Stomach (tissue), 9 donors: ENCODE measurements around the gene COL5A1. TPM values are rescaled to one million over a fixed set of nuclear protein-coding genes. Genes with fewer than 3 reads are reported as not detected.
A peak's percentile ranks its signal among the peaks of the same experiment; 100 is the strongest.

Source experiments
- DNase-seq, 2 donors: peaks; one replicate each; pipeline versions ENCODE4 v3.0.0 to v3.0.0-alpha.2; 2013 to 2019
- H3K27ac ChIP-seq, 5 donors: fragments of 200-600 bp in 4 of 5; sonication (generic) in 4 of 5; one replicate each; pipeline ENCODE4 v1.5.1; 2013 to 2019; ENCODE audit warnings: mild to moderate bottlenecking in 1 of 5, moderate library complexity in 1 of 5
- H3K27me3 ChIP-seq, 3 donors: fragments of 200-600 bp; sonication (generic); one replicate each; pipeline ENCODE4 v1.5.1; 2017 to 2019; ENCODE audit warnings: mixed run types in 1 of 3
- H3K36me3 ChIP-seq, 4 donors: fragments of 200-600 bp; sonication (generic); 1 replicate in 3 of 4; 2 replicates in 1 of 4; pipeline ENCODE4 v1.5.1; 2016 to 2019
- H3K4me1 ChIP-seq, 4 donors: fragments of 200-600 bp; sonication (generic); one replicate each; pipeline ENCODE4 v1.5.1; 2016 to 2019
- H3K4me3 ChIP-seq, 4 donors: fragments of 200-600 bp; sonication (generic) in 3 of 4; one replicate each; pipeline ENCODE4 v1.5.1; 2016 to 2019; ENCODE audit warnings: mild to moderate bottlenecking in 1 of 4
- H3K9me3 ChIP-seq, 4 donors: fragments of 200-600 bp; sonication (generic); one replicate each; pipeline ENCODE4 v1.5.1; 2016 to 2019
- CTCF ChIP-seq, 7 experiments: fragments of 450-650 bp in 4 of 7; fragments of 200-600 bp in 3 of 7; sonication (generic) in 3 of 7; IDR thresholded peaks; one replicate each; pipeline ENCODE4 v1.5.1; 2016 to 2019; ENCODE audit warnings: antibody characterized with exemption in 7 of 7, control low read depth in 2 of 7, mild to moderate bottlenecking in 1 of 7
- EP300 ChIP-seq: sonication (generic); formaldehyde crosslinking; IDR thresholded peaks from one replicate; pipeline ENCODE4 v1.6.1; 2017; ENCODE audit warnings: antibody characterized with exemption
- POLR2A ChIP-seq, 4 donors: fragments of 450-650 bp; IDR thresholded peaks; one replicate each; pipeline ENCODE4 v1.6.1; 2016; ENCODE audit warnings: antibody characterized with exemption in 4 of 4, control low read depth in 2 of 4, mild to moderate bottlenecking in 1 of 4, moderate library complexity in 1 of 4
- POLR2AphosphoS5 ChIP-seq, 3 donors: sonication (generic); formaldehyde crosslinking; IDR thresholded peaks; one replicate each; pipeline ENCODE4 v1.6.1; 2016; ENCODE audit warnings: antibody characterized with exemption in 3 of 3
- WGBS, 5 donors: extraction: QIAGEN DNeasy Blood & Tissue Kit in 3 of 5; methylation state at CpG; one replicate each; pipeline versions ENCODE4 v1.1.5 to v1.1.7; 2013 to 2018; 5-methylcytosine and 5-hydroxymethylcytosine counted together
- intact Hi-C: fragments of 100-400 bp; cut with DNase I; formaldehyde crosslinking; loops from one replicate; pipeline ENCODE4 v1.15.1; 2023; ENCODE audit warnings: low total_unique reads
- polyA plus RNA-seq, 3 donors: library from polyadenylated mRNA; stranded (reverse); fragments of 200-250 nt; gene quantifications; one replicate each; pipeline ENCODE4 v1.2.3, GENCODE V29; 2013
- total RNA-seq, 5 donors: library from RNA; depleted of rRNA; stranded (reverse); fragments of >200 nt; gene quantifications; one replicate each; pipeline versions ENCODE4 v1.1.0 to v1.2.3, GENCODE V29; 2014 to 2016
- donor health status: healthy with polysubstance abuse.
- donor health status: Bipolar disorder and iron deficiency.
- donor health status: healthy.

The COL5A1 gene
- total and polyA plus RNA-seq, 8 donors, result 7.3 to 205 (median 26.4) TPM

GRCh38 chr9:134659688-134660131 lies 18.1 kb downstream of the COL5A1 start:
- peak overlapping the region in 4 of 5 donors; percentile 46 to 83 (median 77) for H3K27ac ChIP-seq
- intact Hi-C loops, result no loop called here
- H3K4me1 ChIP-seq, result peaks cover 7 to 79% (median 52%) of the 10 kb centered on the region in 4 donors

DNA sequence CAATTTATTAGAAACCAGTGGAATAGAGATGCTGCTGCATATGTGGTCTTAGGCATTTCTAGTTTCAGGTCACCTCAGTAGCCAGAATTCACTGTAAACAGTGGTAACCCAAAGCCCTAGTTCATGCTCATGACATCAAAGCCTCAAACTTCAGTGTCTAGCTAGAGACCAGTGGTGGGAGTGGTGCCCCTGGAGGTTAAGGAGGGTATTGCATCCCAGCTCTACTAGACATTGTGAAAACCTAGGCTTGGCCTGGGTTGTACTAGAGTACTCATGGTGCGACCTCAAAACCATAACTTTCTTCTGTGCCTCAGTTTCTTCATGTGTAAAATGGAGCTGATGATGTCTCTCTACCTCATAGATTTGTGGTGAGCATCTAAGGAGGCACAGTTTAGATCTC lies 18.8 kb downstream of the COL5A1 start:
- H3K9me3 ChIP-seq, result peaks cover 0 to 12% (median 6%) of the 10 kb centered on the region in 4 donors
- H3K36me3 ChIP-seq, result no peaks in the 10 kb centered on the region
- no peak overlapping the region for H3K4me3 ChIP-seq
- TF ChIP-seq CTCF (IDR thresholded peaks at IDR 0.05), result peak in 2 of 7 experiments; percentile 19 to 36
- TF ChIP-seq POLR2AphosphoS5 (IDR thresholded peaks at IDR 0.05), result no peak
- DNase-seq, result no peak
- peak overlapping the region in 4 of 5 donors; percentile 46 to 83 (median 77) for H3K27ac ChIP-seq
- peaks cover 0 to 6% (median 3%) of the 10 kb centered on the region in 3 donors for H3K27me3 ChIP-seq
- H3K4me1 ChIP-seq, result peaks cover 7 to 74% (median 47%) of the 10 kb centered on the region in 4 donors
- intact Hi-C loops, result no loop called here
- WGBS, 5 donors, result 92 to 100% (median 94%) methylated on average over 1 of the region's 1 CpG

More at GRCh38 chr9:134659688-134660131, 18.1 kb downstream of the COL5A1 start:
- no peak overlapping the region for H3K4me3 ChIP-seq
- peak in 1 of 2 donors; percentile 55 for DNase-seq
- H3K36me3 ChIP-seq, result no peaks in the 10 kb centered on the region
- 60 to 80% (median 75%) methylated on average over 9 to 14 of the region's 14 CpGs for WGBS, 5 donors
- peak in 1 of 3 donors; percentile 50 for TF ChIP-seq POLR2AphosphoS5 (IDR thresholded peaks at IDR 0.05)
- peak; percentile 31 for TF ChIP-seq EP300
- TF ChIP-seq POLR2A (IDR thresholded peaks at IDR 0.05), result no peak
- no peak for TF ChIP-seq CTCF (IDR thresholded peaks at IDR 0.05)
- peaks cover 0 to 12% (median 6%) of the 10 kb centered on the region in 4 donors for H3K9me3 ChIP-seq
- peaks cover 0 to 6% (median 3%) of the 10 kb centered on the region in 3 donors for H3K27me3 ChIP-seq

DNA sequence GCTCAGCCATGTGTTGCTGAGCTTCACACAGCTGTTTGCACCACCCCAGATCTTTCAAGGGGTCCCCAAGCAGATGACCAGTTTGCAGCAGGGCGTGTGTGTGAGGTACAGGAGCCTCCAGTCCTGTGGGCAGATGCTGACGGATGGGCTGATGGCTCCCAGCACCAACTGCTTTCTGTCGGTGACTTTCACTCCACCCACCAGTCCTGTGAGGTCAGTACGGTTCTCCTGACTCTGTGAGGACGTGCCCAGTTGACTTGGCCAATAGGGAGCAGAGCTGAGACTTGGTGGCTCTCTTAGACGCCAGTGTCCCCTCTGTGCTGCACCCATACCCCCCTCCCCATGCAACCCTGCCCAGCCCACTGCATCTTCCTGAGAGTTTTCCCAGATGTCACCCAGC lies 19.7 kb downstream of the COL5A1 start:
- Histone ChIP-seq H3K36me3 (no peaks in the 10 kb centered on the region), H3K4me3 (no peak overlapping the region), H3K27me3 (peaks cover 0 to 6% (median 3%) of the 10 kb centered on the region in 3 donors), H3K9me3 (peaks cover 0 to 12% (median 6%) of the 10 kb centered on the region in 4 donors), H3K27ac (peak overlapping the region in 4 of 5 donors; percentile 46 to 83 (median 77)), H3K4me1 (peaks cover 7 to 65% (median 43%) of the 10 kb centered on the region in 4 donors)
- no peak for DNase-seq
- TF ChIP-seq EP300 (no peak), POLR2AphosphoS5 (IDR thresholded peaks at IDR 0.05) (no peak), POLR2A (IDR thresholded peaks at IDR 0.05) (no peak)
- intact Hi-C loops, result no loop called here
- WGBS, 5 donors, result 63 to 80% (median 70%) methylated on average over 6 of the region's 6 CpGs

GRCh38 chr9:134661791-134662142 lies 20.2 kb downstream of the COL5A1 start:
- DNase-seq, result peak in 1 of 2 donors; percentile 54
- H3K4me1 ChIP-seq, result peaks cover 7 to 66% (median 43%) of the 10 kb centered on the region in 4 donors
- no peaks in the 10 kb centered on the region for H3K36me3 ChIP-seq
- H3K9me3 ChIP-seq, result peaks cover 0 to 12% (median 6%) of the 10 kb centered on the region in 4 donors
- H3K27me3 ChIP-seq, result peaks cover 0 to 6% (median 3%) of the 10 kb centered on the region in 3 donors
- 58 to 84% (median 77%) methylated on average over 11 of the region's 11 CpGs for WGBS, 5 donors
- H3K27ac ChIP-seq, result peak overlapping the region in 4 of 5 donors; percentile 46 to 83 (median 77)
- no peak overlapping the region for H3K4me3 ChIP-seq
- intact Hi-C loops, result no loop called here
- TF ChIP-seq CTCF (IDR thresholded peaks at IDR 0.05) (no peak), POLR2AphosphoS5 (IDR thresholded peaks at IDR 0.05) (no peak), EP300 (no peak), POLR2A (IDR thresholded peaks at IDR 0.05) (no peak)
